Chondrocyte (in vitro differentiated cells): Measurements from ENCODE around the gene CCDC51. TPM values are rescaled to one million over a fixed set of nuclear protein-coding genes. Genes with fewer than 3 reads are reported as not detected.
"Not testable (repeated sequence)": the region's sequence is repeated elsewhere in the genome, so short reads cannot be mapped to it uniquely, and the experiment has no call there.

Experiments used
- DNase-seq: peaks from one replicate; pipeline ENCODE4 v3.0.0; 2021; ENCODE audit warnings: mixed read lengths, low spot score
- H3K27ac Mint-ChIP-seq: one replicate; pipeline ENCODE4 v1.8.0; 2021; ENCODE audit warnings: mild to moderate bottlenecking, moderate library complexity, mixed read lengths; ENCODE audit not compliant: unreplicated experiment
- H3K27me3 Mint-ChIP-seq: 2 replicates; pipeline ENCODE4 v1.8.0; 2021; ENCODE audit warnings: low read depth, mixed read lengths
- H3K36me3 Mint-ChIP-seq: 2 replicates; pipeline ENCODE4 v1.8.0; 2021; ENCODE audit warnings: low read depth, mixed read lengths
- H3K4me1 Mint-ChIP-seq: 2 replicates; pipeline ENCODE4 v1.8.0; 2021; ENCODE audit warnings: low read depth, mild to moderate bottlenecking, mixed read lengths
- H3K4me3 Mint-ChIP-seq: one replicate; pipeline ENCODE4 v1.8.0; 2021; ENCODE audit warnings: mild to moderate bottlenecking, moderate library complexity, mixed read lengths; ENCODE audit not compliant: unreplicated experiment
- H3K9me3 Mint-ChIP-seq: 2 replicates; pipeline ENCODE4 v1.8.0; 2021; ENCODE audit warnings: low read depth, mixed read lengths
- total RNA-seq: library from RNA; stranded (reverse); gene quantifications from 3 replicates; pipeline ENCODE4 v1.2.1, GENCODE V29; 2021
- TF ChIP-seq, protein P1 (sequence below): fragments of 200-600 bp; sonication (generic); IDR thresholded peaks from 2 replicates; pipeline ENCODE4 v1.5.0; 2021; ENCODE audit warnings: antibody characterized with exemption, mild to moderate bottlenecking, moderate library complexity

The CCDC51 gene
- total RNA-seq, 1 donor from 2014 or later = 25.8 TPM

DNA sequence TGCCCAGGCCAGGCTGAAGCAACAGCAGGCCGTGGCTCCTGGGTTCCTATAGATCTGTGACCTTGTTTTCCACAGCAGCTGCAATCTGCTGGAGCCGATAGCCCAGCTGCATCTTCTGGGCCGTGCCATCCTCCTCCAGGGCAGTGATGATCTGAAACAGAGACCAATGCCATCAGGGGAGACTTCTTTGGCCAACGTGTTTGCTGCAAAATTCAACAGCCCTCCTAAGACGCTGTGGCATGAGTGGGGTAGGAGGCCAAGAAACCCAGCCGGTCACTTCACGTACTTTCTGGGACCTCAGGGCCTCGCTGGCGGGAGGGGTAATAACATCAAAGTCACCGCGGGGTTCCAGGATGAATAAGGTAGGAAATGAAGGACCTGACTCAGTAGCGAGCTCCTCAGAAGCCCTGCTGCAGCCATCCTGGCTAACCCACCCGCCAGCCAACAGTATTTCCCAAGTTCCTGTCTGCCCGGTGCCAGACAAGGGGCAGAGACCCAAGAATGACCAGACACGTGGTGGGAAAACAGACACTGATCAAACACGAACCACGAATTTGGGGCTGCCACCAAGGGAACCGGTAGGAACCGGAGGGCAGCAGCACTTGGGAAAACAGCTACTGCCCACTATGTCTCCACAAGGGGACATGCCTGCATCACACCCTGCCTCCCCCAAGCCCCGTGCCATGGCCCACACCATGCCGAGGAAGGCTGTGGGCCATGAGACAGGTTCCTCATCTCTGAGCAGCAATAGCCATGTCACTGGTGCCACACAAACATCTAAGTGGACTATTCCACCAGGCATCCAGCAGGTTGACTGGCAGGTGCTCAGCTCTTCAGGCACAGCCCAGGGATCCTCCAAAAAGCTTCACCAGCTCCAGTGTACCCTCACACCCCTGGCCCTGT, 35.2 kb downstream of the CCDC51 start:
- Mint-ChIP-seq H3K9me3 (no peaks in the 10 kb centered on the region), H3K36me3 (peaks cover 37% of the 10 kb centered on the region), H3K27me3 (no peaks in the 10 kb centered on the region), H3K4me1 (peaks cover 27% of the 10 kb centered on the region), H3K4me3 (no peak overlapping the region), H3K27ac (no peak overlapping the region)
- DNase-seq = no peak
- TF ChIP-seq, protein P1, sequence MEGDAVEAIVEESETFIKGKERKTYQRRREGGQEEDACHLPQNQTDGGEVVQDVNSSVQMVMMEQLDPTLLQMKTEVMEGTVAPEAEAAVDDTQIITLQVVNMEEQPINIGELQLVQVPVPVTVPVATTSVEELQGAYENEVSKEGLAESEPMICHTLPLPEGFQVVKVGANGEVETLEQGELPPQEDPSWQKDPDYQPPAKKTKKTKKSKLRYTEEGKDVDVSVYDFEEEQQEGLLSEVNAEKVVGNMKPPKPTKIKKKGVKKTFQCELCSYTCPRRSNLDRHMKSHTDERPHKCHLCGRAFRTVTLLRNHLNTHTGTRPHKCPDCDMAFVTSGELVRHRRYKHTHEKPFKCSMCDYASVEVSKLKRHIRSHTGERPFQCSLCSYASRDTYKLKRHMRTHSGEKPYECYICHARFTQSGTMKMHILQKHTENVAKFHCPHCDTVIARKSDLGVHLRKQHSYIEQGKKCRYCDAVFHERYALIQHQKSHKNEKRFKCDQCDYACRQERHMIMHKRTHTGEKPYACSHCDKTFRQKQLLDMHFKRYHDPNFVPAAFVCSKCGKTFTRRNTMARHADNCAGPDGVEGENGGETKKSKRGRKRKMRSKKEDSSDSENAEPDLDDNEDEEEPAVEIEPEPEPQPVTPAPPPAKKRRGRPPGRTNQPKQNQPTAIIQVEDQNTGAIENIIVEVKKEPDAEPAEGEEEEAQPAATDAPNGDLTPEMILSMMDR = no peak

DNA sequence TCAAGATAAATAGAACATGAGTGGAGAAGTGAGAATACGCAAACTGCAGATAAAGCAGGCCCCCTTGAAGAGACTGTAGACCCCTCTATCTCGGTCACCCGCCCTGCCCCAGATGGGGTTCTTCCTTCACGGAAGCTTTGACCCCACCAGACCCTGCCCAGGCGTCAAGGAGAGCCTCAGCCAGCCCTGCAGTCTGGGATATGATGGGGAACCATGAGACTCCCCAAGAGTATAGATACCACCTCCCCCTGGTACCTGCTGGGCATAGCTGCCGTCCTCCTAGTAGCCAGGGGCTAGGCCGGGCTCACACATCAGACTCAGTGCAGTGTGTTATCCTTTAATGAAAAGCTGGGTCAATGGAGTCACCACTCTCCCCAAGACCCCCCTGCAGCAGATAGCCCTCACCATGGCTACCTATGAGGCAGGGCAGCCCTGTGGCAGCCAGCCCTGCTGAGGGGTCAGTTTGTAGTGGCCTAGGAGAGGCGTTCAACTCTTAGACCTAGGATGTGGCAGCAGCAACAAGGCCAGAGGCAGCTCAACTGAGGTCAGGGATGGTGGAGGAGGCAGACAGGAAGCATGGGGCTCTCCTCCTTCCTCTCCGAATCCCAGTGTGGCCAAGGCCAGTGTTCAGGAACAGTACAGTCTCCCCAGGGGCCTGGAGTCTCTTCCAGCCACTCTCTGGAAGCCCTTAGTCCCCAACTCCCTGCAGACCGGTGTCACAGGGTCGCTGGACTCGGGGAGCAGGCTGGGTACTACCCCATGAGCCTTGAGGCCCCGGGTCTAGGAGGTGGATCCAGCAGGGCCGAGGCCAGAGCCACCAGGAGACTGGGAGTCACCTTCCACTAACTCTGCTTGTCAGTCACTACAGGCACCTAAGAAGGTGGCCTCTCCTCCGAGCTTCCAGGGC, 36.1 kb downstream of the CCDC51 start:
- Mint-ChIP-seq H3K9me3 (no peaks in the 10 kb centered on the region), H3K4me1 (peaks cover 27% of the 10 kb centered on the region), H3K36me3 (peaks cover 33% of the 10 kb centered on the region), H3K4me3 (no peak overlapping the region), H3K27ac (no peak overlapping the region), H3K27me3 (no peaks in the 10 kb centered on the region)
- TF ChIP-seq, protein P1 = no peak
- no peak for DNase-seq

DNA sequence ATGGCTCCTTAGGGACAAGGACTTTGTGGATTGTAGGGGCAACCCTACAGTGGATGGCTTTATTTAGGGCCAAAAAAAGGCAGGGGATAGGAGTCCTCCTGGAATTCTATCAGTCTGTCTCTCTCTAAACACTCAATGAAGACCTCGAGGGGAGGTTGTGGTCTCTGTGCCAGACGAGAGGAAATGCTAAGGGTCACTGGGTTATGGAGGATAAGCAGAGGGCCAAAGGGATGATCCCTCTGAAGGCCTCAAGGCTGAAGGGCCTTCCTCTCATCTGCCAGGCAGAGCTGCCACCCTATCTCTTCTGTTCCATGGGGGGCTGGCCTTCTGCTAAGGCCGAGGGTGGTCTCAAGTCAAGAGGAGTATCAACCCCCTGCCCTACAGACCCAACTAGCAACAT, 37.0 kb downstream of the CCDC51 start:
- DNase-seq = no peak
- Mint-ChIP-seq H3K4me1 (peaks cover 27% of the 10 kb centered on the region), H3K4me3 (no peak overlapping the region), H3K27me3 (no peaks in the 10 kb centered on the region), H3K27ac (peak overlapping the region; percentile 91), H3K36me3 (peaks cover 28% of the 10 kb centered on the region), H3K9me3 (no peaks in the 10 kb centered on the region)
- TF ChIP-seq, protein P1 = no peak

DNA sequence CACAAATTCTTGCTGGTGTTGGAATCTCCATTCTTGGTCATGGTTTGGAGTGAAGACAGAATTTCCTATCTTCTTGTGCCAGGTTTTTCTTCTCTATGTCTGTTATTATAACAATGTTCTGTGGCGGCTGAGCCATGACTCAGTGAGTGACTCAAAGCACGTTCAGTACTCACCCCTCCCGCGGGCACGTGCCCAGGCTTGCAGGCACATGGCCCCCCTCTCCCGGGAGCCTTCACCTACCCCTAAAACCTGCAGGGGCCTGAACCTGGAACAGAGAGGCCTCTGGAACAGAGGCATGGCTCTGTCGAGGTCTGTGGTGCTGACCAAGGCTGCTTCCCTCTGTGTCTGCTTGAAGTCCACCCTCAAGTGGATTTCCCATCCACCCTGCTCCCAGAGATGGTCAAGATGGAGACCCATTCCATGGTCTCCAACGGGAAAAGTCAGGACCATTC, 37.6 kb downstream of the CCDC51 start:
- peak overlapping the region; percentile 26 for H3K4me3 Mint-ChIP-seq
- peak overlapping the region; percentile 91 for H3K27ac Mint-ChIP-seq
- H3K9me3 Mint-ChIP-seq = no peaks in the 10 kb centered on the region
- DNase-seq = peak; percentile 94
- H3K4me1 Mint-ChIP-seq = peaks cover 27% of the 10 kb centered on the region
- H3K36me3 Mint-ChIP-seq = peaks cover 24% of the 10 kb centered on the region
- TF ChIP-seq, protein P1 = no peak
- no peaks in the 10 kb centered on the region for H3K27me3 Mint-ChIP-seq

DNA sequence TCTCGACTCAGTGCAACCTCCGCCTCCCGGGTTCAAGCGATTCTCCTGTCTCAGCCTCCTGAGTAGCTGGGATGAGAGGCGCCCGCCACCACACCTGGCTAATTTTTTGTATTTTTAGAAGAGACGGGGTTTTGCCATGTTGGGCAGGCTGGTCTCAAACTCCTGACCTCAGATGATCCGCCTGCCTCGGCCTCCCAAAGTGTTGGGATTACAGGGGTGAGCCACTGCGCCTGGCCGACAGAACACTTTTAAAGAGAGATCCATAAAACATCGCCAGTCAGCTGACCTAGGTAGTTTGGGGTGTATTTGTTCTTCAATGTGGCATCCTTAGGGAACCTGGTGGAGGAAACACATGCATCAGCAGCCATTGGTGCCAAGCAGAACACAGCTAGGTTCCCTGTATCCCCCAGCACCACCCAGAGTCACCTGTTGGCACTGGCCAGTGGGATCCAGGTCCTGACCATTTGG, 38.5 kb downstream of the CCDC51 start:
- not testable (repeated sequence) for H3K27me3 Mint-ChIP-seq, H3K9me3 Mint-ChIP-seq, DNase-seq, H3K4me3 Mint-ChIP-seq
- Mint-ChIP-seq H3K4me1 (peaks cover 27% of the 10 kb centered on the region), H3K27ac (peak overlapping the region; percentile 91), H3K36me3 (peaks cover 20% of the 10 kb centered on the region)
